ENCODE measurements around the gene LBX2.
"Not testable (repeated sequence)": the region's sequence is repeated elsewhere in the genome, so short reads cannot be mapped to it uniquely, and the experiment has no call there.

LBX2 gene

GRCh38 chr2:74503506-74504475 lies 4.4 kb upstream of the LBX2 start:
- no peak for DNase-seq (ENCODE audit: low spot score)

GRCh38 chr2:74502720-74503505 lies 3.5 kb upstream of the LBX2 start:
- peak; percentile 64 for DNase-seq (ENCODE audit: low spot score)

GRCh38 chr2:74502147-74502719 lies 2.8 kb upstream of the LBX2 start:
- no peak for DNase-seq (ENCODE audit: low spot score)

GRCh38 chr2:74501335-74502071 lies 2.1 kb upstream of the LBX2 start:
- DNase-seq (ENCODE audit: low spot score) = no peak

GRCh38 chr2:74500578-74500946 lies 1.2 kb upstream of the LBX2 start:
- no peak for DNase-seq (ENCODE audit: low spot score)

- DNase-seq (ENCODE audit: low spot score) = no peak
Measured at GRCh38 chr2:74499940-74500577, 656 bp upstream of the LBX2 start.

GRCh38 chr2:74498500-74499266 lies 720 bp downstream of the LBX2 start:
- DNase-seq (ENCODE audit: low spot score) = no peak

- DNase-seq (ENCODE audit: low spot score) = no peak
Measured at GRCh38 chr2:74497777-74498499, 1.5 kb downstream of the LBX2 start.

- DNase-seq (ENCODE audit: low spot score) = no peak
Measured at GRCh38 chr2:74496997-74497776, 2.2 kb downstream of the LBX2 start.

- DNase-seq (ENCODE audit: low spot score) = no peak
Measured at GRCh38 chr2:74495440-74495839, 4.0 kb downstream of the LBX2 start.

- no peak for DNase-seq (ENCODE audit: low spot score)
Measured at GRCh38 chr2:74493546-74493945, 5.9 kb downstream of the LBX2 start.

GRCh38 chr2:74491648-74492544 lies 7.5 kb downstream of the LBX2 start:
- DNase-seq (ENCODE audit: low spot score) = no peak

GRCh38 chr2:74489906-74490305 lies 9.5 kb downstream of the LBX2 start:
- DNase-seq (ENCODE audit: low spot score) = no peak

GRCh38 chr2:74488643-74489481 lies 10.5 kb downstream of the LBX2 start:
- DNase-seq (ENCODE audit: low spot score) = no peak

- no peak for DNase-seq (ENCODE audit: low spot score)
Measured at GRCh38 chr2:74486141-74486540, 13.3 kb downstream of the LBX2 start.

- DNase-seq (ENCODE audit: low spot score) = not testable (repeated sequence)
Measured at GRCh38 chr2:74483675-74484164, 15.7 kb downstream of the LBX2 start.
